Measurements from ENCODE around the gene TMEM272.
"Not testable (repeated sequence)": the region's sequence is repeated elsewhere in the genome, so short reads cannot be mapped to it uniquely, and the experiment has no call there.

The TMEM272 gene

DNA sequence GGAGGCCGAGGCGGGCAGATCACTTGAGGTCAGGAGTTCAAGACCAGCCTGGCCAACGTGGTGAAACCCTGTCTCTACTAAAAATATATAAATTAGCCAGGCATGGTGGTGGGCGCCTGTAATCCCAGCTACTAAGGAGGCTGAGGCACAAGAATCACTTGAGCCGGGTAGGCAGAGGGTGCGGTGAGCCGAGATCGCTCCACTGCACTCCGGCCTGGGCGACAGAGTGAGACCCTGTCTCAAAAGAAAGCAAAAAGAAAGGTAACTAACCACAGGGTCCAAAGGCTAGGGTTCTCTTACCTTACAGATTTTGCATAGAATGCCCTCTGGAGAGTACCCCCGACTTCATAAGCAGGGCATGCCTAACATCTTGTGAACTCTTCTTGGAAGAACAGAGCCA is 20.3 kb downstream of the TMEM272 start:
- DNase-seq = not testable (repeated sequence)

DNA sequence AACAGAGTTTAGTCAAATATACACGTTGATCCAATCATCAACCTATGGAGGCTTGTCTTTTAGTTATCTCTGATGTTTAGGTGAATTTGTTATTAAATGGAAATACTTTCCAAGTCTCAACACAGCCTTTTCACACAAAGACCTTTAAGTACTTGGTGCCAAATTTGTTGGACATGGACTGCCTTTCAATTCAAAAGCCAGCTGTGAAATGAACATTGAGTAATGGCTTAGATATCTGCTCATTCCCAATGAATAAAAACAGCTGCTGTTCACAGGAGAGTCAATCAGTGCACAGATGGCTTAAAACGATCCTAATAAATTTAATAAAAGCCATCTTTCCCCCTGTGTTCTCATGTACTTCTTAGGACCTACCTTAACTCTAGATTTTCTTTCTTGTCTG is 21.1 kb downstream of the TMEM272 start:
- no peak for DNase-seq

DNA sequence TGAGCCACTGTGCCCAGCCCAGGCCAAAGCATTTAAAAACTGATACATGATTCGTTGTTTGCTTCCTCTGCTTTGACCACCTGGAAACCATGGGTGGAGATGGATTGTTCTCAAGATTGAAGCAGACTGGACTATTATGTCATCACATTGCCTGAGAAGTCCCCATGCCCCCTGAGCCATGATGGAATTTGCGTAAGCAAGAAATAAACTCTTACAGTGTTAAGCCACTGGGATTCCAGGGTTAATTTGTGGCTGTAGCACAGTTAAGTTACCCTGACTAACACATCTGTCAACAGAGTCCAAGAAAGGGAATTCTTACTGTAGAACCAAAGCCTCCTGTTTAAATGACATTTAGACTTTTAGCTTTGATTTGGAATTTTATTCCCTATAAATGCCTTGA is 21.6 kb downstream of the TMEM272 start:
- no peak for DNase-seq

DNA sequence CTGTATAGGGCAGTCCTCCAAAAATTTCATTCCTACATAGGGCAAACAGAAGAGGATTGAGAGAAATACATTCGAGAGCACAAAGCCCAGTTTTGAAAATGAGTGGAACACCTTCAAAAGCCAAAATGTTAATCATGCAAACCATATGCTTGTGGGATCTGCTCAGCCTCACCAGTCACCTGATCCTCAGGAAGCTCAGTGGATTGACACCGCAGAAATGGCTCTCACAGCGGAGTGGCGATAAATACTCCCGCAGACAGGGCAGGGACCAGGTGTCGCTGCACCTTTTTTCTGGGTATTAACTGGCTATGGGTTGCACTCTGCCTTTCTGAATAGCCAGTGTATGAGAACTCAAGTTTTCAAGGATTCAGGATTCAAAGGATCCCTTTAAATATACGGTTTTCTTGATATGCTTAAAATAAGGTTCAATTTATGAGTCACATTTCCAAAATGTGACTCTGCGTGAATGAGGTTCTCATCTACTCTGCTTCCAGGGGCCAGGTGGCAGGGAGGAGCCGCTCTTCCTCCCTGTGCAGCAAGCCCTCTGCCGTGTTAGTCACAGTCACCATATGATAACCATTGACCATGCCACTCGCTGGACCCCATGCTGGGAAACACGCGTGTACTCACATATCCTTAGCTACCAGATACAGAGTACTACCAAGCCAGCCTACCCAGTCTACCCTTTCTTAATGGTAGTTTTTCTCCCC is 22.7 kb downstream of the TMEM272 start:
- DNase-seq = no peak

DNA sequence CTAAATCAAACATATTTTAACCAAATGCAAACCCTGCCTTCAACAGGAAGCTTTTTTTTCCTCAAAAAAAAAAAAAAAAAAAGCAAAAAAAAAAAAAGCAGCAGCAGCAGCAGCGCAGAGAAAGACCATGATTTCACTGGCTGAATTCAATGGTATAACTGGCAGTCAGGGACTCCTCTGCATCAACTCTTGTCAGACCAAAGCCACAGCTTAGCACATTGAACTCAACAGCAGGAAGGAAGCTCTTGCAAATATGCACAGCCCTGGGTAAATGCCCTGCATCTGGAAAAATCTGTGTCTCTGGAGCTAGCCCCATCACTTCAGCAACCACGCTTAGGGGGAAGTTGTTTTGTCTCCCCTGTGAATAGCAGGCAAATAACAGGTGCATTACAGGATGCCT is 23.4 kb downstream of the TMEM272 start:
- peak in 1 of 5 donors; percentile 57 for DNase-seq

DNA sequence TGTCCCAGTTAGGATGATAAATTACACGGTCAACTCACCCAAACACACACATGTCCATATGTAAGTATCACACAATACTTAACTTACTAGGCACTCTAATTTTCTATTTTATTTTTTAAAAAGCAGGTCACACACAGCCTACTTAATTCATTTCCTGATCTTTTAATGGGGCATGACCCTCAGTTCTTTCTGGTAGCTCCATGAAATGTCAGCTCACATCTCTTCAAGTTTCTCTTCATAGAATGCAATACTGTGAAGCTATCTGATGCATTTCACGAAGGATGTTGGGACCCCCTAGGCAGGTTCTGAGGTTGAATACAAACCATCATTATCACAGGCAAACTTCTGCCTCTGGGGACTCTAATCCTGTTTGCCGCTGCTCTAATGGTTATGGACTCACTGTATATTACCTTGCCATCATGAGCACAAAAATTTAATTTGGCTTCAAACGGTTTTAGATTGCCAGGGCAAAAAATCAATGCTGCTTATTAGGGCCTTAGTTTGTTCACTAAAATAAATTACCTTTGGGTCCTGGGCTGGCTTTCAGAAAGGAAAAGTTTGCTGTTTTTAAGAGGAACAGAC is 24.9 kb downstream of the TMEM272 start:
- DNase-seq = no peak

DNA sequence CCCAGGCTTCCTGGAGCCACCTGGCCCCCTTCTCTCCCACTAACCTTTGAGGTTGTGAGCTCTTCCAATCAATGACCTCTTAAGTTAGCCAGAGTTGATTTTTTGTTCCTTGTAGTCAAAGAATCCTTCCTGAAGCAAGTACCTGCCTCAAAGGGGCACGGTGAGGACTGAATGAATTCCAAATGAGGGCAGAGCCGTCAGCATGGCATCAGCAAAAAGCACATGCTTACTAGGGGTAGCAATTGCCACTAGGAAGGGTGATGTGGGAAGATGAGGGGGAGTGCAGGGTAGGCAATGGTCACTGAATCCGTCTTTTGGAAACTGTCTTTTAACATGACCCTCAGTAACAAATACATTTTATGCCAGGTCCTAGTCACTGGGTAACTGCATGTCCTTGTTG is 25.4 kb downstream of the TMEM272 start:
- no peak for DNase-seq

DNA sequence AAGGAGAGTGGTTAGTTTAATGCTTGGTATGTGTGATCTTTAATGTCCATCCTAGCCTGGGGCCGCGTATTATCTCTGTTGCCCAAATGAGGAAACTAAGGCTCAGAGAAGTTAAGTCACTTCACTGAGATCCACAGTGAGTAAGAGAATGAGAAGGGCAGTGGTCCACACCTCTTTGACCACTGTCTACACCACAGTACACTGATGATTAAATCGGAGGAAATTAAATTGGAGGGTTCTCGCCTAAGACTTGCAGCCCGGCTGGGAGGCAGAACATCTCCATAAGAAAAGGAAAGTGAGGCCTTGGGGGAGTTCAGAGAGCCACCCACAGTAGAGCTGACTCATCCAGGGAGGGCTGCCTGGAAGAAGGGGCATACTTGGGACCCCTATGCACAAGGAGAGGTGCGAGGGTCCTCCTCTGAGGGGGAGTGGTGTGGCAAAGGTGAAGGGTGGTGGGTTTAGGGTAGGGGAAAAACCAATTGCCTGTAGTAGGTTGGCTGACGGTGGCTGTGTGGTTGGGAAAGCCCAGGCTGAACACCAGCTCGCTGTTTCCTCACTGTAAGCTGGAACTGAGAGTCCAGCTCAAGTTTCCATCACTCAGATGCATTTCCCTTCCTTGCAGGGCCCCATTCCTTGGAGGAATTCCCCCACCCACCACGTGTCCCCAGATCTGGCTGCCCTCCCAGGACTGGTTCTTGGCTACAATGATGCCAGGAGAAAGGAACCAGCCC is 26.0 kb downstream of the TMEM272 start:
- no peak for DNase-seq

DNA sequence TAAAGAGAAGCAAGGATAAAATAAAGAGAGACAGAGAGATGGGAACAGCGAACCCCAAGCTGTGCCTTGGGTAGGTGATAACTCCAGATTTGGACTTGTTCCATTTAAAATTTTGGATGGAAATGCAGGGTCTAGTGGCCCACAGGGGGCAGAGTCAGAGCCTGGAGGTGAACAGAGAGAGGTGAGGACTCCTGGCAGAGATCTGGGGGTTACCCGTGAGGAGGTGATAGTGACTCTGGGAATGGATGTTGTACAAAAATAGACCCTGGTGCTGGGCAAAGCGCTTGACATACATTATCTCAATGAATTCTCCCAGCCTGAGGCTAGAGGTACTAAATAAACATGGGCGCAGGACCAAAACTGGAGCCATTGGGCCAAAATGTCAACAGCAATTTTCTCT is 26.7 kb downstream of the TMEM272 start:
- DNase-seq = no peak

DNA sequence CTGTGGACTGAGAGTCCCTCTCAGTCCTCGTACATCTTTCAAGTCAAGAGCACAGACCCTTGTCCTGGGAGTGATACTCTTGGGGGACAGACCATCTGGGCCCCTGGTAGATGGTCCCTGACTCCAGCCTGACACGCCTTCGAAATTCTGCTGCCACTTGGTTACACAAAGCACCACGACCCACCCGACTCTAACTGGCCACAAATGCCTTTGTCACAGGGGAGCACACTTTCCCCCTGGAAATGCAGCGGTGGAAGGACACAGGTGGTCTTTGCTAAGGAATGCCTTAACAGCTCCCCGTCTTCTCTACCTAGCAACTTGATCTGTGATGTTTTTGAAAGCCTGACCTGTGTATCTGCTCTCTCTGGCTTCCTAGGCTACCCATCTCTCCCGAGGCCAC is 27.3 kb downstream of the TMEM272 start:
- no peak for DNase-seq

DNA sequence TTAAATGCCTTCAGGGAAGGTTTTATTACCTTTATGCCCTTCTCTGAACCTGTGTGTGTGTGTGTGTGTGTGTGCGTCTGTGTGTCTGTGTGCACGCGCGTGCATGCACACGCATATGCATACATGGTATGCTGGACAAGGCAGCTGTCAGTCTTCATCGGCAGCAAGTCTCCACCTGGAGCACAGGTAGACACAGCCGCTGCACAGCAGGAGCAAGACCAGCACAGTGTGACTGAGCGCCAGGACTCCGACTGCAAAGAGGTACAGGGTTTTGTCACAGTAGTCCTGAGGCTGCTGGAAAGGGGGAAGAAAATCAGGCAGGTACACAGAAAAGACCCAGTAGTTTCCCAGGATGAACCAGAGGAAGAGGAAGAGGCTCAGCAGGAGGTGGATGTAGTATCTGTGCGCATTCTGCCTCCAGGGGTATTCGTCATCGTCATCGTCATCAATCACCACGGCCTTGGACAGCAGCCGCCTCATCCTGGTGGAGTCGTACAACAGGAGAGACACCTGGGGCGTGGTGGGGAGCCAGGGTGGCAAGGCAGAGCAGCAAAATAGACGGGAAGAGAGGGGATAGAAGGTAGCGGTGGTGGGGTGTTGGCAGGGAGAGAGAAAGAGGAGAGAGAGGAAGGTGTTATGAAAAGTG is 28.2 kb downstream of the TMEM272 start:
- DNase-seq = no peak

DNA sequence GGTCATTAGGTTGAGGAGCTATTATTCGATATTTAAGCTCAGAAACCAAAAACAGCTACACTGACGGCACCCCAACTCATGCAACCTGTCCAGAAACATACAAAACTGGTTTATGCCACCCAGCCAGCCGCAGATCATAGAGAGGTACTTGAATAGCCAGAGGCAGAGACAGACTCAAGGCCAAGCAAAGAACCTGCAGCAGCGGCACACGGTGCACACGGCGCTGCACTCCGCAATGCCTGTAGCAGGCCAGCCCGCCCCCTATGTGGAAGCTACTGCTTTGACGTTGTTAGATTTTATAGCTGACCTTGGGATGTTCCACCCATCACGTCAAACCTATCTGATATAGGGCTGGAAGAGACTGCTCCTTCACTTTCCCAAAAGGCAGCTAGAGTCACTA is 29.1 kb downstream of the TMEM272 start:
- no peak for DNase-seq

DNA sequence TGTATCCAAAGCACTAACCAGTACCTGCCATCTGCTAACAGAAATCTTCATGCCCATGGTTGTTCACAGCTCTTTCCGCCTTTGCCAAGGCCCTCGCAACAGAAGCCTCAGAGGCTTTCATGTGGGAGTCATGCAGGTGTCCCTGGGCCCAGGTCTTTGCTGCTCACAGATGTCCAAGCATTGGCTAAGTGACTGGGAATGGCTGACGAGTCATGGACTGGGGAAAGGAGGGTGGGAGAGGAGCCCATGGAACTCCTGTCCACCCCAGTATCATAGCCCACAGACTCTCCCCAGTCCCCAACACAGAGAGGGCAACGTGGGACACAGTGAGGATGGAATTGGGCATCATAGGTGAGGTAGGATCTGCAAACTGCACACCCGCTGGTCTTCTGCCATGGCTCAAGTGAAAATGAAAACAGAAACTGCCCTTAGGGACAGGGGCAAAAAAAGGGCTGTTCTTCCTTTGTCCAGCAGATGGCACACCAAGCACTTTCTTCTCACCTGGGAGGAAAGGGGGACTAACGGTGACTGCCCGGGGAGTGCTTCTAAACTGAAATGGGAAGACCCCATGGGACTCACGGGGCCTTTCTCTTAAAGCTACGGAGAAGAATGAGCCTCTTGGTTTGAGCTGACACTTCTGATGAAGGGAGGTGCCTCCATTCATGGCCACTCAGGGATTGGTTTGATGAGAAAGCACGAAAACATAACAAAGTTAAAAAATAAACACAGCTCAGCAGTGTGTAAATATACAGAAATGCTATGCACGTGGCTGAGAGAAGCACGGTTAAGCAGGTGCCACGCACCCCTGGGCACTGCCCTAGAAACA is 29.9 kb downstream of the TMEM272 start:
- DNase-seq = peak; percentile 39 to 72 (median 58)

DNA sequence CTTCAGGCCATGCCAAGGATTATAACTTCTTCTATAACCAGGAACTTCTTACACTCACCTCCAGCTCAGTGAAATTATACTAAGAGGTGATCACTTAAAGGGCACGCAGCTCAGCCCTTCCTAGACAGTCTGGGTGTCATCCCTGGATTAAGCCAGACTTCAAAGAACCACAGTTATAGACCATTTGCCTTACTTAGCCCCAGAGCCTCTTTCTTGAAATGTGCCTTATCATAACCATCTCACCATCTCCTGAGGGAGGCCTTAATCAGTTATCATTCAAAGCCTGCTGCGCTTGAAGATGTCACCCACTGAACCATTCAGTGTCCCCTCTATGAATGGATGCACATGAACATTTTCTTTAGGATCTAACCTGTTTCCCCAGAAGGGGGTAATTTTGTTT is 30.9 kb downstream of the TMEM272 start:
- DNase-seq = no peak

DNA sequence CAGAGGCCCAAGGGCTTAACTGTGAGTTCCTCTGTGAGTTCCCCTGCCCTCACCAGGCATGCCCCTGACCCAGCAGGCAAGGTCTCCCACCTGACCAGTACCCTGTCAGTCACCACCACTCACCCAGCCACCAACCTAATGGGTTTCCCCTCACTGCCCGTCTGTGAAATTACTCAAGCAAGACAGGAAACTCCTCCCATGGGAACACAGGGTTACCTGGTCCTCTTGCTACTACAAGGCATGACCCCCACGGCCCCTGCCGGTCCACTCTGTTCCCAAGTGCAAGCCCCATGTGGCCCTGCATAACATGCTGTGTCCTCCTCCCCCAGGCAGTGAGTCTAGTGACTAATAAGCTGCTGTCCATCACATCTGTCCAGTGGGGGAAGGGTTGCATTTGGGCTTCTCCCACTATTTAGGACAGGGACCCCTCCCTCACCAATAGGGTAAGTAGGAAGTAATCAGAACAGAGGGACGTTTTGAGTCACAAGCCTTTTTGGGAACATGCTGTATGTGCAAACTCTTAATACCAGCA is 33.0 kb downstream of the TMEM272 start:
- no peak for DNase-seq

DNA sequence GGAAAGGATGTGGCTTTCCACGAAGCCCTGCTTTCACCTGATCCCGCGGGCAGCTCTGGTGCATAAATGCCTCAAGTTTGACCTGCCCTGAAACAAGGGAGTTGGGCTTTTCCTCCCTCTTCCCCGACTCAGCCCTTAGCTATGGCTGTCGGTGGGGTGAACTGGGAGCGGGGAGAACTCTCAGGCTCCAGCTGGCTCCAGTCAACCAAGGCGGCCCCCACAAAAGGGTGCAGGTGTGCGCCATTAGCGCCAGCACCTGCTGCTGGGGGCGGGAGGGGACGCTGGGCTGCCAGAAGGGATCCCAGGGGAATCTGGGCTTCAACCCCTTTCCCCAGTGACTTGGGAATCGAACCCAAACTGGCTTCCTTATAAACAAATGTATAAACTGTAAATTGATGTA is 33.9 kb downstream of the TMEM272 start:
- no peak for DNase-seq

DNA sequence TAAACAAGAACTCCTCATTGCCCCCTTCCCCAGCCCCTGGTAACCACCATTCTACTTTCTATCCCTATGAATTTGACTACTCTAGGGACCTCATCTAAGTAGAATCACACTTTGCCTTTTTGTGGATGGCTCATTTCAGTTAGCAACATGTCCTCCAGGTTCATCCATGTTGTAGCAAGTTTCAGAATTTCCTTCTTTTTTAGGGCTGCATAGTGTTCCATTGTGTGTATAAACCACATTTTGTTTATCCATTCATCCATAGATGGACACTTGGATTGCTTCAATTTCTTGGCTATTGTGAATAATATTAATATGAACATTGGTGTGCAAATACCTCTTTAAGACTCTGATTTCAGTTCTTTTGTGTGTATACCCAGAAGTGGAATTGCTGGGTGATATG is 36.2 kb downstream of the TMEM272 start:
- DNase-seq = no peak

DNA sequence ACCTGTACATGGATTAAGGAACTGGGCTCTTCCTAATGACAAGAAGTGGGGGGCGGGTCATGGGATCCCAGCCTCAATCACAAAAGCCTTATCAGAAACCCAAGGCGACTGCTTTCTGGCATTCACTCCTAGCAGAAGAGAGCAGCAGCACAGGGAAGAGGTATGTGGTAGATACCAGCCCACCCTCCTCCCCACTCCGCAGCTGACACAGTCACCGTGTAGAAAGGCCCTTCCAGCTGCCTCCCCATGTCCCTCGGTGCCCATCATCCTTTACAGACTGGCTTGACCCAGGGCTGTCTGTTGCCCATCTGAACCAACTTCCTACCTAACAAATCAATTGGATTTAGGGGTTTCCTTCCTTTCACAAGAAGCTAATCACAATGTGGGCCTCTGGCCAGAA is 37.9 kb downstream of the TMEM272 start:
- DNase-seq = no peak

DNA sequence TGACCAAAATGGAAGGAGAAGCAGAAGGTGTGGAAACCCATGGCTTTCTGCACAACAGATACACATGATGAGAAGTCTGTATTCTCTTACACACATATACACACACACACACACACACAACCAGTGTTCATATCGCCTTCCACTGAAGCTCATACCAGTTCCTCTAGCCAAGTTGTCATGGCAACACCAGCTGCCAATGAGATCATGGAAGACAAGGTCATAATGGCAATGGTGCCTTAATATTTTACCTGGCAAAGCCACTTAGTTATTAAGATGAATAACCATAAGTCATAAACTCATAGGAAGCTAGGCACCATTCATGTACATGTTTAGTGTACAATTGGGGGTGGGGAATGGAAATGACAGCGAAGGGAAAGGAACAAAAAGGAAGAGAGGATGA is 38.4 kb downstream of the TMEM272 start:
- DNase-seq = no peak

DNA sequence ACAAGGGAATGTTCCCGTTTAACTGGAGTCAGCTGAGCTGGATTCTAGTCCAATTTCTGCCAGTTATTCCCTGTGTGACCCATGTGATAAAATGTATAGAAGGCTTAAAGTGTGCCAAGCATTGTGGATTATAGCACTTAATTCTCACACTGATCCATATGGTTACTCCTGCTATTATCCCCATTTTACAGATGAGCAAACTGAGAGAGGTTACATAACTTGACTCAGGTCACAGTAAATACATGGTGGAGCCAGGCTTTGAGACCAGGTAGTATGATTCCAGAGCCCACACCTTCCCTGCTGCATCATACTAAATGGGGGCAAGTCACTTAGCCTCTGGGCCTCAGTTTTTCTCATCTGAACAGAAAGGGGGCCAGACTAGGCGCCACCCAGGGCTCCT is 39.1 kb downstream of the TMEM272 start:
- no peak for DNase-seq

DNA sequence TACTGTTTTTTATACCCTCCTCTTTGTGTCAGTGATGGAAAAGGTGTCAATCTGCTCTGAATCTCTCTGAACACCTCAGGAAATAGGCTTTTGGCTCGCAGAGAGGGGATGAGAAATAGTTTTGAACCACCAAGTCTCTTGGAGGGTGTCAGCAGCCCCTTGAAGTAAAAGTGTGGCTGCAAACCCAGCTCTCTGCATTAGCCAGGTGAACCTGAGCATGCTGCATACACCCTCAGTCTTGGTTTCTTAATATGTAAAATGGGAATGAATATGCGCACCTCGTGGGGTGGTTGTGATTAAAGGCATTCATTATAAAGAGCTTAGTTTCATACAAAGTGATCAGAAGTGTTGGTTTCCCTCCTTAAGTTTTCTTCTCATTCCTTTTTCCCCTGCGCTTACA is 39.7 kb downstream of the TMEM272 start:
- DNase-seq = no peak

Measured in T-helper 1 cell (primary cell).